GM18502 (cell line): Measurements from ENCODE around the gene HLA-G.
"Not testable (repeated sequence)": the region's sequence is repeated elsewhere in the genome, so short reads cannot be mapped to it uniquely, and the experiment has no call there.

Source experiments
- ATAC-seq: cut with Tn5 transposase; IDR thresholded peaks from one replicate; pipeline ENCODE4 v1.9.1; 2021; ENCODE audit warnings: mild to moderate bottlenecking; ENCODE audit not compliant: unreplicated experiment, poor library complexity

The HLA-G gene

GRCh38 chr6:29827579-29828470 lies at the start of gene HLA-G:
Gene HLA-G, plus strand, starts transcription at chr6:29827825. Its CDS starts 20 bp downstream, at chr6:29827845.
- no peak for ATAC-seq

- not testable (repeated sequence) for ATAC-seq
Observed at GRCh38 chr6:29780019-29780698, 47.5 kb upstream of the HLA-G start.

GRCh38 chr6:29789176-29789575 lies 38.4 kb upstream of the HLA-G start:
- ATAC-seq: no peak

- ATAC-seq: no peak
Observed at GRCh38 chr6:29790626-29791025, 37.0 kb upstream of the HLA-G start.

- ATAC-seq: no peak
Observed at GRCh38 chr6:29791162-29791561, 36.5 kb upstream of the HLA-G start.

GRCh38 chr6:29791786-29792122 lies 35.9 kb upstream of the HLA-G start:
- ATAC-seq: no peak

GRCh38 chr6:29792123-29793035 lies 35.2 kb upstream of the HLA-G start:
- peak; percentile 43 for ATAC-seq

- no peak for ATAC-seq
Observed at GRCh38 chr6:29793036-29793356, 34.6 kb upstream of the HLA-G start.

- ATAC-seq: no peak
Observed at GRCh38 chr6:29793796-29794195, 33.8 kb upstream of the HLA-G start.

GRCh38 chr6:29796026-29796425 lies 31.6 kb upstream of the HLA-G start:
- ATAC-seq: no peak

GRCh38 chr6:29797135-29797534 lies 30.5 kb upstream of the HLA-G start:
- ATAC-seq: no peak

- ATAC-seq: no peak
Observed at GRCh38 chr6:29797966-29798365, 29.7 kb upstream of the HLA-G start.

- ATAC-seq: no peak
Observed at GRCh38 chr6:29800254-29800653, 27.4 kb upstream of the HLA-G start.

GRCh38 chr6:29806387-29806786 lies 21.2 kb upstream of the HLA-G start:
- no peak for ATAC-seq

- no peak for ATAC-seq
Observed at GRCh38 chr6:29809249-29809648, 18.4 kb upstream of the HLA-G start.

GRCh38 chr6:29810371-29810770 lies 17.3 kb upstream of the HLA-G start:
- no peak for ATAC-seq

GRCh38 chr6:29811377-29811776 lies 16.2 kb upstream of the HLA-G start:
- no peak for ATAC-seq

- no peak for ATAC-seq
Observed at GRCh38 chr6:29813066-29813465, 14.6 kb upstream of the HLA-G start.

GRCh38 chr6:29813809-29814208 lies 13.8 kb upstream of the HLA-G start:
- no peak for ATAC-seq

- no peak for ATAC-seq
Observed at GRCh38 chr6:29814379-29815117, 13.1 kb upstream of the HLA-G start.
